Forelimb muscle (tissue), 1 donor: ENCODE data around the gene ERMARD. TPM values are rescaled to one million over a fixed set of nuclear protein-coding genes. Genes with fewer than 3 reads are reported as not detected.
"Not testable (repeated sequence)": the region's sequence is repeated elsewhere in the genome, so short reads cannot be mapped to it uniquely, and the experiment has no call there.

Experiments used
- DNase-seq: peaks from one replicate; pipeline ENCODE4 v3.0.0-alpha.2; 2013; ENCODE audit warnings: low read depth
- polyA plus RNA-seq: library from polyadenylated mRNA; unstranded; fragments of 120-200 nt; gene quantifications from one replicate; pipeline ENCODE4 v1.2.1, GENCODE V29; 2013; ENCODE audit not compliant: insufficient read length

The ERMARD gene
- polyA plus RNA-seq, 1 donor = 21.1 TPM

DNA sequence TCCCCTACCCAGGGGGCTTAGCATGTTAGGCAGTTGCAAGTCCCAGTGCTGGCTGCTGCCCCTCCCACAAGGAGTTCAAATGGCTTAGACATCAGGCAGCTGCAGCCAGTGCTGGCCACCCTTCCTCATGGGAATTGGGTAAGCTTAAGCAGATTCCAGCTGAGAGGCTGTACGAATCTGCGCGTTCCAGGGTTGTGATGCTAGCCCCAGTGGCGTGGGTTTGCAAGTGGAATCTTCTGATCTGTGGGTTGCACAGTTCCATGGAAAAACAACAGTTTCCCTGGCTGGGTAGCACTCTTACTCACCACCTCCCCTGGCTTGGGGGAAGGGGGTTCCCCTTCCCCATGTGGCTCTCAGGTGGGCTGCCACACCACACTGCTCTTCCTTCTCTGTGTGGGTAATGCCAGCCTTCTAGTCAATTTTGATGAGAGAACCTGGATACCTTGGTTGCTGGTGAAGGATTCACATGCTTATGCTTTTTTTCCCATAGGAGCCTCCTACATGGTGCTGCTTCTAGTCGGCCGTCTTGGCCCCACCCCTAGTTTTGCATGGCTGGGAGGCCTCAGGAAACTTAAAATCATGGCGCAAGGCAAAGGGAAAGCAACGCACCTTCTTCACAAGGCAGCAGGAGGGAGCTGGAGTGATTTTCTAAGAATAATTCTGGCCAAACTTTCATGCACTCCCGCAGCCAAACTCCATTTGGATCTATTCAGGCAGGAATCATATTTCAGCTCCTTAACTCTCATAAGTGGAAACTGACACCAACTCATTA is 13.0 kb upstream of the ERMARD start:
- DNase-seq = no peak

DNA sequence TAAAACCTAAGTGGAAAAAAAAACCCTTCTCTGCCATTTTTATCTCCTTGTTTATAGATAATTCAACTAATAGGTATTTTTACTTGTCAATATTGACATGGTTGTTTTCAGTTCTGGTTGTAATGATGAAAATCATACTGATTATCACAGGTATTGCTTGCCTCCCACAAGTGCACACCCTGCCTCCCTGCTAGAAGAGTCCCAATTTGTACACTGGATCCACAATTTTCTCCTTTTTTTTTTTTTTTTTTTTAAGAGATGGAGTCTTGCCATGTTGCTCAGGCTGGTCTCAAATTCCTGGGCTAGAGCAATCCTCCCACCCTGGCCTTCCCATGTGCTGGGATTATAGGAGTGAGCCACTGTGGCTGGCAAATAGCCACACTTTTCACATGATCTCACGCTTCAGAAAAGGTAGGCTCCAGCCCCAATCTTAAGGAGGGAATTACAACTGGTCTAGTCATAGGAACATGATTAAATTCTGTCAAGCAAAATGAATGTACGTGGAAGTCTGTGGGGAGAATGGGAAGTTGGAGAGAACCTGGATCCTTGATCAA is 12.4 kb upstream of the ERMARD start:
- DNase-seq = no peak

DNA sequence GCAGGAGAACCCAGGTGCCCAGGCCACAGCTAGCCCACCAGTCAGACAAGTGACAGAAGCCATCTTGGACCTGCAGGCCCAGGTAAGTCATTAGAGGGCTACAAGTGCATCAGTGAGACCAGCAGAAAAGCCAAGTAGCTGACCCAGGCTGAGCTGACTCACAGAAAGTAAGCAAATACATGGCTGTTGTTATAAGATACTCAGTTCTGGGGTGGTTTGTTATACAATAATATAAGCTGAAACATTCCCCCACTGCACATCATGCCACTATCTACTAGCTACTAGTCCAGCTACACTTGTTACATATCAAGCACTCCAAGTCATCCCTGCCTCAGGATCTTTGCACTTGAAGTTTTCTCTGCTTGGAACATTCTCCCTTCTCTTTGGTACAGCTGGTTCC is 10.1 kb upstream of the ERMARD start:
- no peak for DNase-seq

DNA sequence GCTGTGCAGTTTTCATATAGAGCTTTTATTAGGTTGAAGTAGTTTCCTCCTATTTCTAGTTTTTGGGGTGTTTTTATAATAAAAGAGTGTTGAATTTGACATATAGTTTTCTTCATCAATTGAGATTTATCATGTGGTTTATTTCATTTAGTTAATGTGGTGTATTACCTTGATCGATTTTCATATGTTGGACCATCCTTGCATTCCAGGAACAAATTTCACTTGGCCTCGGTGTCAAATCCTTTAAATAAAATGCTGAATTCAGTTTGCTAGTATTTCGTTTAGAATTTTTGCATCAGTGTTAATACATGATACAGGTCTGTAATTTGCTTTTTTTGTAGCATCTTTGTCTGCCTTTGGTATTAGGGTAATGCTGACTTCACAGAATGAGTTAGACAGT is 6.0 kb upstream of the ERMARD start:
- no peak for DNase-seq

DNA sequence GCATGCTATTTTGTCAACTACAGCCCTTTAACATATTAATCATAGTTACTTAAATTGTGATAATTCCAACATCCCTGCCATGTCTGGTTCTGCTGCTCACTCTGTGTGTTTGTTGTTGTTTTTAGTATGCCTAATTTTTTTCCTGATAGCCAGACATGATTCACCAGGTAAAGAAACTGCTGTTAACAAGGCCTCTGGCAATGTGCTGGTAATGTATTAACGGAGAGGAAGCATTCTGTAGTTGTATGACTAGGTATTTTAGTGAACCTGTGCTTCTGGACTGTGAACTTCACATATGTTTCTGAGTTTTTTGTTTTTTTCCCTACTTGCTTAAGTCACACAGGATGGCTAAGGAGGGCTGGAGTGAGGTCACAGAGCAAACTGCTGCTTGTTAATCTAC is 4.9 kb upstream of the ERMARD start:
- no peak for DNase-seq

DNA sequence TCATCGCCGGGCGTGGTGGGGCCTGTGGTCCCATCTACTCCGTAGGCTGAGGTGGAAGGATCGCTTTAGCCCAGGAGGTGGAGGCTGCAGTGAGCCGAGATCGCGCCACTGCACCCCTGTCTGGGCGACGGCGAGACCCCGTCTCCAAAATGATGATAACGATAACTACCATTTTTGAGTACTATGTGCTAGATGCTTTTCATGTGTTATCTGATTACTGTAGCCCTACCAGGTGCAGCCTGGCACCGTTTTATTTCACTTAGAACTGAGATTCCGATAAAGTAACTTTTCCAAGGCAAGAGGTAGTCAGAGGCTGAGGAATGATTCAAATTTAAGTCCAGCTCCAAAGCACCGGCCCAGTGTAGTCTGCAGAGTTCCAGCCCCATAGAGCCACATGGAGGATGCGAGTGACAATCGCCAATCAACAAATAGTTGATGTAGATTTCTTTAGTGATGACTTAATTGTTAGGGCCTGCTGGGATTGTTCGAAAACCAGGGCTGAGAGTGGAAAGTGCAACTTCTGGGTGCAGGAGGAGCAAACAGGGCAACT is 727 bp downstream of the ERMARD start:
- DNase-seq = no peak

DNA sequence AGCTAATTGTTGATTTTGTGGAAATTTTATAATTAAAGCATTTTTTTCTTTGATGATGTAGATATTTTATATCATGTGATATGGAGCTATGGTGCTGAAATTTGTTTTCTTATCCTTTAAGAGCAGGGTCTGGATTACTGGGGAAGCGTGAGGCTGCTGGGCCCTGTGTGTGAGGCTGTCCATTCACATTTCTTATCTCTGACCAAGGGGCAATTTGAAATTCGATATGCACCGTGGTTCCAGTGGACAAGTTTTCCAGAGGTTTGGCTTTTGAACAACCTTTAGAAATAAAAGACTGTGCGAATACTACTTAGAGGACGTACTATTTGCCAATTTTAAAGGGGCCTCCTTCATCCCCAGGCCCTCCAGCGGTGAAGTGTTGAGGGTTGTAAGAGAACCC is 3.7 kb downstream of the ERMARD start:
- no peak for DNase-seq

DNA sequence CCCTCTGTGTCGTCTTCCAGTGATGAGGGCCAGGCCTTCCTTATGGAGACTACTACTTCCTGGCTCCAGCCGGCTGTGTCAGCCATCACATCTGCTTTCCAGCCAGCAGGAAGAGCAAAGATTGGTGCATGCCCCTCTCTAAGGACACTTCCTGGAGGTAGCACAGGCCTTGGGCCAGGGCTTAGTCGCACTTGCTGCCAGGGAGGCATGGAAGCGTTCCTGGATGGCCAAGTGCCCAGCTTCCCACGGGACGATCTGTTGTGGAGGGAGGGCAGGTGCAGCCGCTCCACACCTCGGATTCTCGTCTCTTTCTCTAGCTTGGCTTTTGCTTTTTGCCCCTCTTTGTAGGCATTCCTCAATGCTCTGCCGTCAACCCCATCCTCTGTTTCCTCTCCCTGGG is 11.9 kb downstream of the ERMARD start:
- DNase-seq = no peak

DNA sequence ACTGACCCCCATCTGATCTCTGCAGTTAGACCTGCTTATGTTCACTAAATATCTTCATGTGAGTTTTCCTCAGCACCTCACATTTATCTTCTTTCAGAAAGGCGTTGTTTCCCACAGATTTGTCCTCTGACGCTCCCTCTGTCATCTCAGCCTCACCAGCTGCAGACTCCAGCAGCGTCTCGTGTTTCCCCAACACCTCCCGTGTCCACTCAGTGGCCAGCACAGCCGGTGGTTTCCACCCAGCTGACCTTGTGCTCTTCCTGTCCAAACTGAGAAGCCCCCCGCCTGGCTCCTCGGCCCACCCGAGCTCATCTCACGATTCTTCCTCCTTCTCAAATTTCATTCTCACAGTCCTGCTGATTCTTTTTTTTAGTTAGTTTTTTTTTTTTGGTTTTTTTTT is 12.5 kb downstream of the ERMARD start:
- no peak for DNase-seq

DNA sequence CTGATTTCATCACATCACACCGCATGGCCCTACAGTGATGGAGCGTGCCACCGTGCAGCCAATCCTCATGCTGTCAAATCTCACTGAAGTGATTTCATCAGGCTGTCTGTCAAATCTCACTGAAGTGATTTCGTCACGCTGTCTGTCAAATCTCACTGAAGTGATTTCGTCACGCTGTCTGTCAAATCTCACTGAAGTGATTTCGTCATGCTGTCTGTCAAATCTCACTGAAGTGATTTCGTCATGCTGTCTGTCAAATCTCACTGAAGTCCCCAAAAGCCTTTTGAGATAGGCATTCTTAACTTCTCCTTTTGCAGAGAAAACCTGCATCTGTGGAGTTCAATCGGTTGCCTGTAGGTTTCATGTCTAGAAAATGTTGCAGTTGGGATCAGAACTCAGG is 14.4 kb downstream of the ERMARD start:
- DNase-seq = not testable (repeated sequence)

DNA sequence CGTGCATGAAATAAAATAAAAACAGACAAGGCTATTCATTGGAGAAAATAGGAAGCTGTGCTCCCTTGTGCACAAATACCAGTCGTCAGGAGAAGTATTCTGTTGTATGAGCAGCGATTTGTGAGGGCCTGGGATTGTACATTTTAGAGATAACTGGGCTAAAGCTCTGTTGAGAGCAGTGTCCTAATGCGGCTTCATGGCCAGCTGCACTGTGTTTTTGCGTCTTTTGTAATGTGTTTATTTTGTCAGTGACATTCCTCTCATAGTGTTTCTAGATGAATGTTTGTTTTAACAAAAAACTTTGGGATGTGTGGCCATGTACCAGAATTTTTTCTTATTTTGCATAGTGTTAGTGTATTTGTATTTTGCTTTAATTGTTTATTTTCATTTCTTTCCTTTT is 14.8 kb downstream of the ERMARD start:
- no peak for DNase-seq

DNA sequence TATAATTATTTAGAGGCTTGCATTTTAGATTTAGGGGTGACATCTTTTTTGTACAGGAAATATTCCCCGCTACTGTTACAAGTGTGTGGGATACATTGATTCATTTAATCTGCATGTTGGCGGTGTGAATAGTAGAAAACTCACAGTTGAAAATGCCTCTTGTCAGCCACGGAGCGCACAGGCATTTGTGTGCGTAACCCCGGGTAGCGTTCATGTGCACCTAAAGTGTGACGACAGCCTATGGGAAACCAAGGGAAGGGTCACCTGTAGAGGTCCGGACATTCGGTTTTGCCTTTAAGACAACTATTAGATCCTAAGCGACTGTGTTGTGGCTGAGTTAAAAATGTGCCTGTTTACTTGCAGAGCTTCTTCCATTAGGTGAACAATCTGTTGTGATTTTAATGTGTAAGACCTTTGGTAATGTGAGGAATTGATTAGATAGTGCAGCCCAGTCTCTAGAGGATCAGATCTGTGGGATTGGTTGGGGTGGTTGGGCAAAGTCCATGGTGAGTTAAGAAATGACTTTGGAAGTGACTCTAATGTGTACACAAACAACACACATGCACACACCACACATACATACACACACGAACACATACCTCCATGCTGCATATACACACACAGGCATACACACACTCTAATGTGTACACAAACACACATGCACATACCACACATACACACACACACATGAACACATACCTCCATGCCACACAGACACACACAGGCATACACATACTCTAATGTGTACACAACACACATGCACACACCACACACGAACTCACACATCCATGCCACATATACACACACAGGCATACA is 15.7 kb downstream of the ERMARD start:
- no peak for DNase-seq

DNA sequence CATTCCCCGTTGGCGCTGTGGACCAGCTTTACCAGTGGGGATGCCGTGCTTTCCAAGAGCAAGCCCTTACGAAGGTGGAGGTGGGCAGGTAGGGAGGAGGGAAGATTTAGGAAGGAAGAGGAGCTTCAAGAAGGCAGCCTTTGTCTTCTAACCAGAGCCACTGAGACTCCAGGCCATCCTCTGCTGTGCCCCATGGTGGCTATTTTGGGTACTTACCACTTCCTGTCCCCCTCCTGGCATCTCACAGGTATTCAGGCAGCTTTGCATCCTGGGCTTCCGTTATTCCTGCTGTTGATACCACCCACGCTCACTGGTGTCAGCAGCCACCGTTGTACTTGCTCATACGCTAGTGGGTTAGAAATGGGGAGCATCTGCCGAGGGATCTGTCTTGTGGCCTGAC is 22.9 kb downstream of the ERMARD start:
- no peak for DNase-seq

DNA sequence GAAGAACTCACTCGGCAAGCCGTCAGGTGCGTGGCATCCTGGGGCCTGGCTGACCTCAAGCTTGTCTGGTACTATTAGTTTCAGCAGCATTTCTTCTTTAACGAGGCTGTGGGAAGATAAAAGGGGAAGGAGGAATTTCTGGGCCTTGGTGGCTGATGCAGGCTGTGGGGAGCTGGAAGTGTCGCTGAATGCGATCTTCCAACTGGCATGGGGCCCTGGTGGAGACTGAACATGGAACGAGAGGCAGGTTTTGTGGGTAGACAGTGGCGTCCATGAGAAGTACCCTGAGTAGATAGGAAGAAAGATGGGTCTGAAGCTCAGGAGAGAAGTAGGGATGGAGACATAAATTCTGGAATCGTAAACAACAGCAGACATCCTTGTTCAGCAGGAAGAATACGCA is 23.9 kb downstream of the ERMARD start:
- no peak for DNase-seq

DNA sequence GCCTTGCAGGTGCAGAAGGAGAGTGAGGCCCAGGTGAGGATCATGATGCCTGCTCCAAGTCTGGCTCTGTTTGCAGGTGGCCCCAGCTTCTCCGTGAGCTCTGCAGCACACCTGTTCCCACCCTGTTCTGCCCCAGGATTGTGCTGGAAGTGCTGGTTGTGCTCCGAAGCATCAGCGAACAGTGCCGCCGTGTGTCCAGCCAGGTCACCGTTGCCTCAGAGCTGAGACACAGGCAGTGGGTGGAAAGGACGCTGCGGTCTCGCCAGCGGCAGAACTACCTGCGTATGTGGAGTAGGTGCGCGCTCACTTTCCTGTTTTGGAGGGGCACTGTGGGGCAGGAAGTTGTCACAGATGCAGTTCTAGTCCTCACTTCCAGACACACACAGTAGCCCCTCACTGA is 25.0 kb downstream of the ERMARD start:
- DNase-seq = no peak

DNA sequence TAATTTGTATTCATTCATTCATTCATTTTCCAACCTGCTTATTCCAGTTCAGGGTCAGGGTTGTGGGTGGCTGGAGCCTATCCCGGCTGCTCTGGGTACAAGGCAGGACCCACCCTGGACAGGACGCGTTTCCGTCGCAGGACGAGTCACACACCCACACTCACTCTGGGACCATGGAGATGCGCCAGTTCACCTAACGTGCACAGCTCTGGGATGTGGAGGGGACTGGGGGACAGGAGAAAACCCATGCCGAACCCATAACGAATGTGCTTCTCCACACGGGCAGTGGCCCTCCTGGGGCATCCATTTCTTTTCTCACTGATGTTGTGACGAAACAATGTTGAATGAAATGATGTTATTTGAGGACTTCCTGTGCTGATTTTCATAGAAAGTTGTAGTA is 26.5 kb downstream of the ERMARD start:
- DNase-seq = no peak

DNA sequence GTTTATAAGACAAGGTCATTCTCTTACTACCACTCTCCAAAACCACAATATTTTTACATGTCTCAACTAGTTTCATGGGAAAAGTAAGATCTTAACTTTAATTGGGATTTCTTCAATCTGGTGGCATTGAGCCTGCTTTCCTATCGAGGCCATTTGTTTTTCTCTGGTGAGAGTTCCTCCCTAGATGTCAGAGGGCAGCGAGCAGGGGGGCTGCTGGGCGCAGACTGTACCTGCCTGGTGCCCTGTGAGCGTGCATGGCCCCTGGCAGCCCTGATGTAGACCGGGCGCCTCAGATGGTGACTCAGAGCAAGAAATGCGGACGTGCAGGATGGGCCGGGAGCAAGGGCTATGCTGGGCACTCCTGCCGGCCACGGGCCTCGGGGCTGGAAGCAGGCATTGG is 27.2 kb downstream of the ERMARD start:
- no peak for DNase-seq

DNA sequence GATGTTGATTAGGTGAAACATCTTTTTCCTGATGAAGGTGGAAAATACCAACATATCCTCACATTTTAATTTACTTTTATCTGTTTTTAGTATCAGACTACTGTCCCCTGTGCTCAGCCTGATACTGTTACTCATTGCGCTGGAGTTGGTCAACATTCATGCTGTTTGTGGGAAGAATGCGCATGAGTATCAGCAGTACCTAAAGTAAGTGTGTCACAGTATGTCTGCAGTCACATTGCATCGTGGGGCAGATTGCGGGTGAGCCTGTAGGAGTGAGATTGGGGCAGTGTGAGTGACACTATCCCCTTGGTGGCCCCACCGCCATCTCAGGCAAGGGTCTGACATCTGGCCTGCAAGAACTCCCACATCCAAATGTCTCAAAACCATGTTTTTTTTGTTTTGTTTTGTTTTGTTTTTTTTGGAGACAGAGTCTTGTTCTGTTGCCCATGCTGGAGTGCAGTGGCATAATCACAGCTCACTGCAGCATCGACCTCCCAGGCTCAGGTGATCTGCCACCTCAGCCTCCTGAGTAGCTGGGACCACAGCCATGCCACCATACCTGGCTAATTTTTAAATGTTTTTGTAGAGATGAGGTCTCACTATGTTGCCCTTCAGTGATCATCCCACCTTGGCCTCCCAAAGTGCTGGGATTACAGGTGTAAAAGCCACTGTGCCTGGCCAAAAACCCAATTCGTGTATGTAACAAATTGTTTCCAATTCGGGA is 27.8 kb downstream of the ERMARD start:
- no peak for DNase-seq

DNA sequence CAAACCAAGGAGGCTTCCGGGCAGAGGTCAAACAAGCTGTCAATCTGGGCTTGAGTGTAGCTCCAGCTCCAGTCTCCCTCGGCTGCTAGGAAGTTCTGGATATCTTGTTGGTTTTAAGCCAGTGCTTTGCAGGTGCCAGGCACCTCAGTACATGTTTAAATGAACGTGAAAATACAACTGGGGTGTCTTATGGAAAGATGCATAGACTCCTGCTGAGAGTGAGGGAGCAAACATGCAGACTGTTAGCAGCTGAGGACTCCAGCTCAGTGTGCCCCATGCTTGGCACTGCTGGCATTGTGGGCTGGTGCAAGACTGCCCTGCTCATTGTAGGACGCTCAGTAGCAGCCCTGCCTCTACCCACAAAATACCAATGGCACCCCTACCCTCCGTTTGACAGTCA is 28.5 kb downstream of the ERMARD start:
- DNase-seq = no peak

DNA sequence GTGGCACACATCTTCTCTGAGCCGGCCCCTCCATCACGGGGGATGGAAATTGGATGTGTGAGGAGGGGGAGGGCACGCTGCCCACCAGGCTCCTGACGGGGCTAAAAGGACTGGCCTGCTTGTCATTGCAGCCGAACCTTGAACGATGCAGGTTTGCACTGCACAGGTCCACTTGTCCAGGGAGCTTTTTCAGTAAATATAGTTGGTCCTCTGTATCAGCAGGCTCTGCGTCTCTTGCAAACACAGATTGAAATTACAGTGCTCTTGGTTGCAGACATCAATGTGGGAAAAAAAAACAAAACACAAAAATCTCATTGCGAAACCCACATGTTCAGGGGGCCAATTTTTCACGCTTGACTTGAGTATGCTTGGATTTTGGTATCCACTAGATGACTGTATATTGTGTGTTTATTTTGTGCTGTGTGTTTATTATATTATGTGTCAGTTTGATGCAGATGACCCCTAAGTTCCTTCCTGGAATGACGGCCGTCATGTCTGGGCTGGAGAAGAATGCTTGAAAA is 29.2 kb downstream of the ERMARD start:
- DNase-seq = no peak

DNA sequence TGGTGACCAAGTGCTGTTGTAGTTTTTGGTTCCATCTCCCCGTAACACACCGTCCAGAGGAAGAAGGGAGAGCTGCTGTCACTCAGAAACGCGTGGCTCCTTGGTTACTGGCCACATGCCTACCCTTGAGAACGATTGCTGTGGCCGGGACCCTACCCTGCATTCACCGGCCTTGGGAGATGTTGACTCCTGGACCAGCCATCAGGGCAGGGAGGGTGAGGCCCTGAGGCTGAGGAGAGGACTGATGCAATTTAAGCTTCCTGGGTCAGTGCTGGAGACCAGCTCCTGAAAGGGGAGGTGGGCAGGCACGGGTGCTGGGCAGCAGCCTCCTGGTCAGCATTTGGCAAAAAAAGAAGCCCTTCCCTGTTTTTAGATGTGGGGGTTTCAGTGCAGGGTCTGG is 31.5 kb downstream of the ERMARD start:
- DNase-seq = no peak

DNA sequence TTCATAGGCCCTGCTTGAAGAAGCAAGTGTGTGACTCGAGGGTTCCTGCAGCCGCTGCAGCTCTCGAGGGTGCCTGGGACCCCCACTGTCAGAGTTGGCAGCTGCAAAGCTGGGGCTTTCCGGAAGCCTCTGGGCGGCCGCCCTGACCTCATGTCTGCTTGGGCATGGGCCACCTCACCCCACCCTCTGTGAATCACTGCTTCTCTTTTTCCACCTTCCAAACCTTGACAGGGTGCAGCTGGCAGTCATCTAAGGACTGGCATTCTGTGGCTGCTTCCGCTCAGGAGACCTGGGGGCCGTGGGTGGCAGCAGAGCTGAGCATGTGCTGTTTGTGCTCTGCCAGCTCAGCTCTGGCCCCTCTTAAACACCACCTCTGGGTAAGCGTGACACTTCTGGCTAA is 32.0 kb downstream of the ERMARD start:
- no peak for DNase-seq
